ENCODE results near the gene BAZ2A. TPM values are rescaled to one million over a fixed set of nuclear protein-coding genes. Genes with fewer than 3 reads are reported as not detected.

BAZ2A gene
- polyA plus RNA-seq, 1 donor (not counting 4 experiments of a cell fraction or from before 2014, with no cell fraction given): 55.7 TPM

DNA sequence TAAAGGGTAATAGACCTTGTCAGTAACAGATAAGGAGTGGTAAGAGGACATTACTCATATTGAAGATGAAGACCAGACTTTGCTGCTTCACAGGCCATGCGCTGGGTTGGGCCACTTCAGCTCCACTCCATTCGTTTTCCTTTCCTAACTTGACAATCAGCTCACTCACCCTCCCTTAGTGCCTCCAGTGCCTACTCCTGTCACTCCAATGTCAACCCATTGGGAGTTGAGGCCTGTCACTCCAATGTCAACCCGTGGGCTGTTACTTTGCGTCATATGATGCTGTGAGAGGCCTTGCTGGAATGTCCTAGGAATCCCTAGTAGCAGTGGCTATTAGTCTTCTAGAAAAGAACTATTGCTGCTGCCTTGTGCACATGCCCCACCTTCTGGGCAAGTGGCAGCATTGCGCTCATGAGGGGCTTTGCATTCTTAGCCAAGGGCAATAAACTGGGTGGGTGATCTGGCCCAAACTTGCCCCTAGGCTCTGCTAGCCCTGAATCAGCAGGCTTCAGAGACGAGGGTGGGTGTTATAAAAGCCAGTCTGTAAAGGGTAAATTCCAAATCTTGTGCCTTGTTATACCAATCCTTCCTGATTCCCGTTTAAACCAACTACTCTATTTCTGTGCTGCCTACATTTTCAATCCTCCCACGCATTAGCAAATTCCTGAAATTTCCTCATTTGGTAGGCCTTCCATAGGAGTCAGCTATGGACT lies 36.1 kb downstream of the BAZ2A start:
- no peak overlapping the region for H3K4me3 ChIP-seq (ENCODE audit: control insufficient read depth in 2 of 3, extremely low read depth in 1 of 3, insufficient read depth in 2 of 3, low read depth in 1 of 3, low read length in 3 of 3)
- no peaks in the 10 kb centered on the region for H3K9me3 ChIP-seq (ENCODE audit: control insufficient read depth, low read depth, low read length)
- TF ChIP-seq, protein P1, sequence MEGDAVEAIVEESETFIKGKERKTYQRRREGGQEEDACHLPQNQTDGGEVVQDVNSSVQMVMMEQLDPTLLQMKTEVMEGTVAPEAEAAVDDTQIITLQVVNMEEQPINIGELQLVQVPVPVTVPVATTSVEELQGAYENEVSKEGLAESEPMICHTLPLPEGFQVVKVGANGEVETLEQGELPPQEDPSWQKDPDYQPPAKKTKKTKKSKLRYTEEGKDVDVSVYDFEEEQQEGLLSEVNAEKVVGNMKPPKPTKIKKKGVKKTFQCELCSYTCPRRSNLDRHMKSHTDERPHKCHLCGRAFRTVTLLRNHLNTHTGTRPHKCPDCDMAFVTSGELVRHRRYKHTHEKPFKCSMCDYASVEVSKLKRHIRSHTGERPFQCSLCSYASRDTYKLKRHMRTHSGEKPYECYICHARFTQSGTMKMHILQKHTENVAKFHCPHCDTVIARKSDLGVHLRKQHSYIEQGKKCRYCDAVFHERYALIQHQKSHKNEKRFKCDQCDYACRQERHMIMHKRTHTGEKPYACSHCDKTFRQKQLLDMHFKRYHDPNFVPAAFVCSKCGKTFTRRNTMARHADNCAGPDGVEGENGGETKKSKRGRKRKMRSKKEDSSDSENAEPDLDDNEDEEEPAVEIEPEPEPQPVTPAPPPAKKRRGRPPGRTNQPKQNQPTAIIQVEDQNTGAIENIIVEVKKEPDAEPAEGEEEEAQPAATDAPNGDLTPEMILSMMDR (optimal IDR thresholded peaks at IDR 0.05 in 1 of 3, IDR thresholded peaks at IDR 0.05 in 1 of 3, conservative IDR thresholded peaks at IDR 0.05 in 1 of 3; ENCODE audit: extremely low read depth in 1 of 3, insufficient read depth in 2 of 3, low read length in 3 of 3): peak; percentile 77 to 94 (median 84)
- no peak for TF ChIP-seq EZH2 (IDR thresholded peaks at IDR 0.05; ENCODE audit: low read length)
- peaks cover 8% of the 10 kb centered on the region for H3K4me1 ChIP-seq (ENCODE audit: control insufficient read depth, extremely low read depth, insufficient read depth, low read length)
- peaks cover 35 to 36% of the 10 kb centered on the region in 2 experiments for H3K36me3 ChIP-seq (ENCODE audit: control insufficient read depth in 2 of 2, extremely low read depth in 1 of 2, insufficient read depth in 2 of 2, low read length in 2 of 2)
- no peaks in the 10 kb centered on the region for H4K20me1 ChIP-seq (ENCODE audit: control insufficient read depth, extremely low read depth, insufficient read depth, low read length)
- no peaks in the 10 kb centered on the region for H3K27me3 ChIP-seq (ENCODE audit: control insufficient read depth, extremely low read depth, insufficient read depth, low read length)
- H2AFZ ChIP-seq (ENCODE audit: control insufficient read depth, low read length): no peak overlapping the region
- FAIRE-seq (no peak), DNase-seq (ENCODE audit: low read depth, low spot score) (peak; percentile 32)
- H3K9me1 ChIP-seq (ENCODE audit: control insufficient read depth, extremely low read depth, insufficient read depth, low read length): no peaks in the 10 kb centered on the region
- H3K9ac ChIP-seq (ENCODE audit: control insufficient read depth, extremely low read depth, insufficient read depth, low read length): no peak overlapping the region
- no peaks in the 10 kb centered on the region for H3K79me2 ChIP-seq (ENCODE audit: control insufficient read depth, insufficient read depth, low read length)
- H3K4me2 ChIP-seq (ENCODE audit: control insufficient read depth, extremely low read depth, insufficient read depth, low read depth, low read length): no peak overlapping the region
- dilution Hi-C loops (cut with MboI; ENCODE audit: extremely low pct_ligation_motif_present, low sequenced_read_pairs): no loop called here
- peak overlapping the region; percentile 15 for H3K27ac ChIP-seq (ENCODE audit: control insufficient read depth, insufficient read depth, low read length)

DNA sequence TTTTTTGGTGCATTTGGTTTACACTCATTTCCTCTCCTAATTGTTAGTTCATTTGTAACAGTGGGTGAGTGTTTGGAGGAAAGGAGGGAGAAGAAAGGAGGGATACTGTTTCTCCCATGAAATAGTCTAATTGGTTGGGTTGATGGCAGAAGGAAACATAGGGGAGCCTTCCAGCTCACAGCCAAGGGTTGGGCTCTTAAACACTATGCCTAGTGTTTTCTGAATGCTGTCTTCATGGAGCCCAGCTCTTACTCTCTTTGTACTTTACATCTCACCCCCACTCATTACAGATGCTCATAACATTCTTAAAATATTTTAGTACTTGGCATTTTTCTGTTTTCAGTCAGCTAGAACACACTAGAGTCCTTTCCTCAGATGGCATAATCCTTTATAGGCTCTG lies 38.2 kb downstream of the BAZ2A start:
- no peak overlapping the region for H2AFZ ChIP-seq (ENCODE audit: control insufficient read depth, low read length)
- no peaks in the 10 kb centered on the region for H3K9me3 ChIP-seq (ENCODE audit: control insufficient read depth, low read depth, low read length)
- H3K4me3 ChIP-seq (ENCODE audit: control insufficient read depth in 2 of 3, extremely low read depth in 1 of 3, insufficient read depth in 2 of 3, low read depth in 1 of 3, low read length in 3 of 3): no peak overlapping the region
- DNase-seq (ENCODE audit: low read depth, low spot score) (no peak), FAIRE-seq (no peak)
- H3K79me2 ChIP-seq (ENCODE audit: control insufficient read depth, insufficient read depth, low read length): no peaks in the 10 kb centered on the region
- dilution Hi-C loops (cut with MboI; ENCODE audit: extremely low pct_ligation_motif_present, low sequenced_read_pairs): no loop called here
- no peaks in the 10 kb centered on the region for H4K20me1 ChIP-seq (ENCODE audit: control insufficient read depth, extremely low read depth, insufficient read depth, low read length)
- H3K36me3 ChIP-seq (ENCODE audit: control insufficient read depth in 2 of 2, extremely low read depth in 1 of 2, insufficient read depth in 2 of 2, low read length in 2 of 2): peaks cover 36 to 47% of the 10 kb centered on the region in 2 experiments
- H3K9me1 ChIP-seq (ENCODE audit: control insufficient read depth, extremely low read depth, insufficient read depth, low read length): no peaks in the 10 kb centered on the region
- no peak overlapping the region for H3K9ac ChIP-seq (ENCODE audit: control insufficient read depth, extremely low read depth, insufficient read depth, low read length)
- TF ChIP-seq, protein P1 (optimal IDR thresholded peaks at IDR 0.05 in 1 of 3, IDR thresholded peaks at IDR 0.05 in 1 of 3, conservative IDR thresholded peaks at IDR 0.05 in 1 of 3; ENCODE audit: extremely low read depth in 1 of 3, insufficient read depth in 2 of 3, low read length in 3 of 3): no peak
- no peak for TF ChIP-seq EZH2 (IDR thresholded peaks at IDR 0.05; ENCODE audit: low read length)
- H3K4me2 ChIP-seq (ENCODE audit: control insufficient read depth, extremely low read depth, insufficient read depth, low read depth, low read length): no peak overlapping the region
- no peaks in the 10 kb centered on the region for H3K27me3 ChIP-seq (ENCODE audit: control insufficient read depth, extremely low read depth, insufficient read depth, low read length)
- H3K4me1 ChIP-seq (ENCODE audit: control insufficient read depth, extremely low read depth, insufficient read depth, low read length): peaks cover 8% of the 10 kb centered on the region
- H3K27ac ChIP-seq (ENCODE audit: control insufficient read depth, insufficient read depth, low read length): no peak overlapping the region
